HUES6 (cell line): ENCODE data around the gene CGB2.
A peak's percentile ranks its signal among the peaks of the same experiment; 100 is the strongest.
"Not testable (repeated sequence)": the region's sequence is repeated elsewhere in the genome, so short reads cannot be mapped to it uniquely, and the experiment has no call there.

Experiments used
- H3K27ac ChIP-seq: 2 replicates; pipeline ENCODE4 v1.7.0; 2013; ENCODE audit warnings: low read depth, mild to moderate bottlenecking, low read length, inconsistent platforms
- H3K27me3 ChIP-seq: 2 replicates; pipeline ENCODE4 v1.6.1; 2013; ENCODE audit warnings: low read length; ENCODE audit not compliant: control insufficient read depth, insufficient read depth
- H3K36me3 ChIP-seq: 2 replicates; pipeline ENCODE4 v1.6.1; 2013; ENCODE audit warnings: low read length; ENCODE audit not compliant: control insufficient read depth, insufficient read depth
- H3K4me1 ChIP-seq: 2 replicates; pipeline ENCODE4 v1.6.1; 2013; ENCODE audit warnings: low read length; ENCODE audit not compliant: control insufficient read depth, insufficient read depth
- H3K4me3 ChIP-seq: 2 replicates; pipeline ENCODE4 v1.5.1; 2013; ENCODE audit warnings: low read depth, low read length
- H3K9ac ChIP-seq: one replicate; pipeline ENCODE4 v1.6.1; 2013; ENCODE audit warnings: mild to moderate bottlenecking, low read length
- H3K9me3 ChIP-seq: 2 replicates; pipeline ENCODE4 v1.6.1; 2013; ENCODE audit warnings: low read depth, low read length; ENCODE audit not compliant: control insufficient read depth, insufficient read depth

CGB2 gene

DNA sequence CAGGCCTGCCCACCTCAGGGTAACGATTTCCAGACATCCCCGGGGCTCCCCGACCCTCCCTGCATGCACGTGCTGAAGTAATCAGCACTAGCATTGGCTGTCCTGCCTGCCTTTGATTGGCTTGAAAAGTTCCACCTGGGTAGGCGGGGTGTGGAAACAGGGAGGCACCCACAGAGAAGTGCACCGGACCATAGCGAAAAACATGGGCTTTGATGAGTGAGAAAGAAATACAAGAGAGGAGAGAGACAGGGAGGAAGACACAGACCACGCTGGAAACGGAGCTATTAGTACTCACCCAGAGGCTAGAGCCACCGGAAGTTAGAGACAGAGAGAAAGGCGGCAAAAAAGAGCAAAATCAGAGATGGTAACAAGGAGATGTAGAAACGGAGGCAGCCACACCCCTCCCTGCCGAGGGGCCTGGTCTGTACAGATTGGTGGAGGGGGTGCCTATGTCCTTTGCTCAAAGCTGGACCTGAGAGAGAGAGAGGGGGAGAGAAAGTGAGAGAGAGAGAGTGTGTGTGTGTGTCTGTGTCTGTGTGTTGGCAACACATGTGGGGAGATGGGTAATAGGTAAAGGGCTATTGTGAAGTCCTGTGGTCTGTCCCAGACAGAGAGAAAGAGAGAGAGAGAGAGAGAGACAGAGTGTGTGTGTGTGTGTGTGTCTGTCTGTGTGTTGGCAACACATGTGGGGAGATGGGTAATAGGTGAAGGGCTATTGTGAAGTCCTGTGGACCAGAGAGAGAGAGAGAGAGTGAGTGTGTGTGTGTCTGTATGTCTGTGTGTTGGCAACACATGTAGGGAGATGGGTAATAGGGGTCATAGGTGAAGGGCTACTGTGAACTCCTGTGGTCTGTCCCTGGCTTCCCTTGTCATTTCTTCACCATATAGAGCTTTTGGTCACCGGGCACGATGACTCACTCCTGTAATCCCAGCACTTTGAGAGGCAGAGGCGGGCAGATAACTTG, 10.5 kb upstream of the CGB2 start:
- H3K27me3 ChIP-seq: peaks cover 37% of the 10 kb centered on the region
- peaks cover 3% of the 10 kb centered on the region for H3K36me3 ChIP-seq
- H3K4me3 ChIP-seq: no peak overlapping the region
- no peak overlapping the region for H3K9ac ChIP-seq
- H3K27ac ChIP-seq: no peak overlapping the region
- H3K4me1 ChIP-seq: peaks cover 30% of the 10 kb centered on the region
- H3K9me3 ChIP-seq: no peaks in the 10 kb centered on the region

DNA sequence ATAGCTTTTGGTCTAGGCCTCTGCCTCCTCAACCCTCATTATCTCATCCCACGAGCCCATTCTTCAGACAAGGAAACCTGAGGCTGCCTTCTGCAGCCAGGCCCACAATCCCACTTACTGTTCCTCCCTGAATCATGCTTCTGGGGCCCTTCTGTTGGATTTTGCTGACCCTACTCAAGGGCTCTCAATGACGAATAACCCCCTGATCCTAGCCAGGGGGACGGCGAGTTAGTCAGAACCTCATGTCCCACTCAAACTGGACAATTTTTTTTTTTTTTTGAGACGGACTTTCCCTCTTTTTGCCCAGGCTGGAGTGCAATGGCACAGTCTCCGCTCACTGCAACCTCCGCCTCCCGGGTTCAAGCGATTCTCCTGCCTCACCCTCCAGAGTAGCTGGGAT, 9.6 kb upstream of the CGB2 start:
- H3K36me3 ChIP-seq: no peaks in the 10 kb centered on the region

DNA sequence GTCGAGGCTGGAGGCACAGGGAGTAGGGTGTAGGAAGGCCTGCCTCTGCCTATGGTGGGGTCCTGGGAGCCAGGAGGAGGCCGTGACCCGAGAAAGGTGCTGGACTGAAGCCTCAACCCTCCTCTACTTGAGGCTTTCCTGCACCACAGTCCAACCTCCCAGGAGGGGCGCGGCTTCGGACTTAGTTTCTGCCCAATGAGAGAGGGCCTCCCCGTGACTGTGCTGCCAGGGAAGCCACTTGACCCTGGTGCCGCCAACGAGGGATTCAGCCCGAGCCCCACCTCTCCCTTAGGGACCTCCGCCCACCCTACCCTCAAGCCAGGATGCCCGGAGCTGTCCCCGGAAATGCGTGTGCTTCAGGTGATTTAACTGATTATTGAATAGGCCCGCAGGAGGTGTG, 7.5 kb upstream of the CGB2 start, which contains the start of gene CGB3:
Gene CGB3 (minus strand): TSS at position 101 of the 400 bp plus-strand sequence. CDS start 362 bp downstream, outside the sequence.
- not testable (repeated sequence) for H3K27ac ChIP-seq, H3K9ac ChIP-seq, H3K9me3 ChIP-seq, H3K36me3 ChIP-seq, H3K4me3 ChIP-seq
- Histone ChIP-seq H3K4me1 (peaks cover 19% of the 10 kb centered on the region), H3K27me3 (peaks cover 23% of the 10 kb centered on the region)

More for the DNA sequence above, 9.6 kb upstream of the CGB2 start:
- Histone ChIP-seq H3K9me3 (no peaks in the 10 kb centered on the region), H3K9ac (no peak overlapping the region), H3K4me1 (peaks cover 28% of the 10 kb centered on the region), H3K27me3 (peaks cover 37% of the 10 kb centered on the region), H3K4me3 (no peak overlapping the region), H3K27ac (no peak overlapping the region)

DNA sequence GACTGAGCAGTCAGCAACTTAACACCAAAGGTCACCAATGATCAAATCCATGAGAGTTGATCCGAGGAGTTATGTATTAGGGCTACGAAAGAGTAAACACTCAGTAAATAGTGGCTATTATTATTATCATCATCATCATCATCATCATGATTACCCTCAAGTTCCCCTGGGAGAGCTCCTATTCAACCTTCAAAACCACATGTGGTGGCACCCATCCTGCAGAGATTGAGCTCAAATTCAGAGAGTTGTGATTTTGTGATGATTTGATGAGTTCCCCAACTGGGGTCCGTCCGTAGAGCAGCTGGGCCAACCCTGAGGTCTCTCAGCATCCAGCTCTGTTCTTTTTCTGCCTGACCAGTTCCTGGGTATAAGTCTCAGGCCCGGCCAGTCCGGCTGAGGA, 6.6 kb upstream of the CGB2 start:
- Histone ChIP-seq H3K27me3 (peaks cover 17% of the 10 kb centered on the region), H3K4me1 (peaks cover 15% of the 10 kb centered on the region; the same call in 1 of the 2 replicates)
- H3K36me3 ChIP-seq, H3K27ac ChIP-seq, H3K9me3 ChIP-seq, H3K4me3 ChIP-seq, H3K9ac ChIP-seq: not testable (repeated sequence)

DNA sequence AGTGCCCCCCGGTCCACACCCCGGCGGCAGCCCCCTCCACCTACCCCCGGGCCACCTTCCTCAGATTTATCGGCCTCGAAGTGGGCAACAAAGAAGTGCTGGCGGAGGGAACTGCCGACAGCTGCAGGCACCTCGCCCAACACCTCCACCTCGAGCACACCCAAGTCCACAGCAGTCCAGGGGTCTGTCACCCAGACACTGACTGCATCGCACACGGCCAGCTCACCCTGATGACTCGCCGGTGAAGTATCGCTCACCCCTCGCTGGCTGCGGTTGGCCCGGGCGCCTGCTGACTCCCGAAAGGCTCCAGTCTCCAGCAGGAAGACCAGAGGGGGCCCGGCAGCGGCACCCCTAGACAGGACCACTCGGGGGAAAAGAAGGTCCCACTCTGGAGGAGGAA, 6.1 kb upstream of the CGB2 start:
- peaks cover 12% of the 10 kb centered on the region for H3K27me3 ChIP-seq
- H3K4me3 ChIP-seq, H3K36me3 ChIP-seq, H3K9me3 ChIP-seq, H3K4me1 ChIP-seq, H3K27ac ChIP-seq, H3K9ac ChIP-seq: not testable (repeated sequence)

DNA sequence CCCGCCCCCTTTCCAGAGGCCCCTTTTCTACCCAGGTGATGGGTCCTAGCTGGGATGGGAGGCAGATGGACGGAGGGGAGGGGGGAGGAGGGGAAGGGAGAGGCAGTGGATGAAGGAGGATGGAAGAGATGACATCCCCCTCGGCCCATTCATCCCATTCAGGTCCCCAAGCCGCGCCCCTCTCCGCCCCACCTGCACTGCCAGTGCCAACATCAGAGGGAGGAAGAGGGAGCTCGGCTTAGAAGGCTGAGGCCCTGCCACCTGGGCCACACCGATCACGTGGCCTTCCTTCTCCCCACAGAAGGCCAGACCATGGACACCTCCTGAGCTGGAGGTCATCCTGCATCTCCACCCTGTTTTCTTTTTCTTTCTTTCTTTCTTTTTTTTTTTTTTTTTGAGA, 3.0 kb upstream of the CGB2 start:
- not testable (repeated sequence) for H3K27me3 ChIP-seq, H3K4me3 ChIP-seq, H3K9me3 ChIP-seq, H3K4me1 ChIP-seq, H3K9ac ChIP-seq, H3K36me3 ChIP-seq, H3K27ac ChIP-seq

DNA sequence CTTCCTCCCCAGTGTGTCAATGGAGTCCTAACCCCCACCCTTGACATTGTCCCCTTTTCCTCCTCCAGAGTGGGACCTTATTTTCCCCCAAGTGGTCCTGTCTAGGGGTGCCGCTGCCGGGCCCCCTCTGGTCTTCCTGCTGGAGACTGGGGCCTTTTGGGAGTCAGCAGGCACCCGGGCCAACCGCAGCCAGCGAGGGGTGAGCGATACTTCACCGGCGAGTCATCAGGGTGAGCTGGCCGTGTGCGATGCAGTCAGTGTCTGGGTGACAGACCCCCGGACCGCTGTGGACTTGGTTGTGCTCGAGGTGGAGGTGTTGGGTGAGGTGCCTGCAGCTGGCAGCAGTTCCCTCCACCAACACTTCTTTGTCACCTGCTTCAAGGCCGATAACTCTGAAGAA, 1.9 kb upstream of the CGB2 start:
- not testable (repeated sequence) for H3K9me3 ChIP-seq, H3K27ac ChIP-seq, H3K36me3 ChIP-seq

DNA sequence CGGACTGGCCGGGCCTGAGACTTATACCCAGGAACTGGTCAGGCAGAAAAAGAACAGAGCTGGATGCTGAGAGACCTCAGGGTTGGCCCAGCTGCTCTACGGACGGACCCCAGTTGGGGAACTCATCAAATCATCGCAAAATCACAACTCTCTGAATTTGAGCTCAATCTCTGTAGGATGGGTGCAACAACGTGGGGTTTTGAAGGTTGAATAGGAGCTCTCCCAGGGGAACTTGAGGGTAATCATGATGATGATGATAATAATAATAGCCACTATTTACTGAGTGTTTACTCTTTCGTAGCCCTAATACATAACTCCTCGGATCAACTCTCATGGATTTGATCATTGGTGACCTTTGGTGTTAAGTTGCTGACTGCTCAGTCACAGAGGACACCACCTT, 1.4 kb upstream of the CGB2 start:
- H3K4me3 ChIP-seq: not testable (repeated sequence)

More for the DNA sequence above, 1.9 kb upstream of the CGB2 start:
- not testable (repeated sequence) for H3K27me3 ChIP-seq, H3K4me3 ChIP-seq, H3K9ac ChIP-seq, H3K4me1 ChIP-seq

DNA sequence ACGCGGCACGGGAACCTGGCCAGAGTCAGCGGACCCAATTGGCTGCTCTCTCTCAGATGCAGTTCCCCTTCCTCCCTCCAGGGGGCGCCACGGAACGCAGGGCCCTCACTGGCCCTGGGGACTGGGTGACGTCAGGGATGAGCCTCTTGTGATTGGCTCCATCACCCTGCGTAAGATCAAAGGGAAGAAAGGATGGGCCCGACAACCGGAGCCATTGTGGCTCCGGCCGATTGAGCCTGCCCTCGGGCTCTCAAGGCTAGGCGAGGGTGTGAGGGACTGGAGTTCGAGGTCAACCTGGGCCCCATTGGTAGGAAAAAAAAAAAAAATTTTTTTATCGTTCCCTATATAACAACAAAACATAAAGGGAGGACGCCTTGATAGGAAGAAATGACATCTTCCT, 5.1 kb downstream of the CGB2 start, which contains the start of gene CGB1:
Gene CGB1 (minus strand): TSS at position 81 of the 400 bp plus-strand sequence. CDS start 184 bp downstream, outside the sequence.
- not testable (repeated sequence) for H3K27me3 ChIP-seq, H3K4me1 ChIP-seq, H3K9me3 ChIP-seq, H3K36me3 ChIP-seq, H3K27ac ChIP-seq, H3K9ac ChIP-seq
- H3K4me3 ChIP-seq: peak within 1 kb of the TSS; percentile 16; the same call in 1 of the 2 replicates

More for the DNA sequence above, 1.4 kb upstream of the CGB2 start:
- H3K9ac ChIP-seq, H3K27ac ChIP-seq, H3K27me3 ChIP-seq, H3K9me3 ChIP-seq, H3K4me1 ChIP-seq, H3K36me3 ChIP-seq: not testable (repeated sequence)

DNA sequence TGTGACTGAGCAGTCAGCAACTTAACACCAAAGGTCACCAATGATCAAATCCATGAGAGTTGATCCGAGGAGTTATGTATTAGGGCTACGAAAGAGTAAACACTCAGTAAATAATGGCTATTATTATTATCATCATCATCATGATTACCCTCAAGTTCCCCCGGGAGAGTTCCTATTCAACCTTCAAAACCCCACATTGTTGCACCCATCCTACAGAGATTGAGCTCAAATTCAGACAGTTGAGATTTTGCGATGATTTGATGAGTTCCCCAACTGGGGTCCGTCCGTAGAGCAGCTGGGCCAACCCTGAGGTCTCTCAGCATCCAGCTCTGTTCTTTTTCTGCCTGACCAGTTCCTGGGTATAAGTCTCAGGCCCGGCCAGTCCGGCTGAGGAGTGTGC, 6.4 kb downstream of the CGB2 start:
- H3K36me3 ChIP-seq: not testable (repeated sequence)

DNA sequence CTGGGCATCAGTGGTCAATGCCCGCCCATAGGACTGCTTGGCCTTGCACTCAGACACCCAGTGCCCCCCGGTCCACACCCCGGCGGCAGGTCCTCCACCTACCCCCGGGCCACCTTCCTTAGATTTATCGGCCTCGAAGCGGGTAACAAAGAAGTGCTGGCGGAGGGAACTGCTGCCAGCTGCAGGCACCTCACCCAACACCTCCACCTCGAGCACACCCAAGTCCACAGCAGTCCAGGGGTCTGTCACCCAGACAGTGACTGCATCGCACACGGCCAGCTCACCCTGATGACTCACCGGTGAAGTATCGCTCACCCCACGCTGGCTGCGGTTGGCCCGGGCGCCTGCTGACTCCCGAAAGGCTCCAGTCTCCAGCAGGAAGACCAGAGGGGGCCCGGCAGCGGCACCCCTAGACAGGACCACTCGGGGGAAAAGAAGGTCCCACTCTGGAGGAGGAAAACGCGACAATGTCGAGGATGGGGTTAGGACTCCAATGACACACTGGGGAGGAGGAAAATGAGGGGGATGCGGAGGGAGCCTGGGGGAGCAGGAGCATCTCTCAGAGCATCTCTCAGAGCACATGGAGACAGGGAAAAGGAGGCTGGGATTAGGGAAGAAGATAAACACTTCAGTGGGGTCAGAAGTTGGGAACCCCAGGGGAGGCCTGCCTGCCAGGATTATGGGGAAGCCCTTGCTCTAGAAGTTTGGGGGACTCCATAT, 7.0 kb downstream of the CGB2 start:
- H3K9ac ChIP-seq, H3K27ac ChIP-seq, H3K27me3 ChIP-seq, H3K4me1 ChIP-seq, H3K4me3 ChIP-seq, H3K9me3 ChIP-seq, H3K36me3 ChIP-seq: not testable (repeated sequence)

More for the DNA sequence above, 6.4 kb downstream of the CGB2 start:
- H3K9ac ChIP-seq, H3K4me3 ChIP-seq, H3K9me3 ChIP-seq, H3K27me3 ChIP-seq, H3K4me1 ChIP-seq, H3K27ac ChIP-seq: not testable (repeated sequence)
